Endothelial cell (in vitro differentiated cells): ENCODE results near the gene ITPRIPL2. TPM values are rescaled to one million over a fixed set of nuclear protein-coding genes. Genes with fewer than 3 reads are reported as not detected.

Experiments
- DNase-seq: peaks from one replicate; pipeline ENCODE4 v3.0.0; 2021; ENCODE audit warnings: low spot score
- H3K27ac Mint-ChIP-seq: one replicate; pipeline ENCODE4 v1.8.0; 2021; ENCODE audit warnings: mixed read lengths, inconsistent platforms; ENCODE audit not compliant: unreplicated experiment
- H3K27me3 Mint-ChIP-seq: one replicate; pipeline ENCODE4 v1.8.0; 2021; ENCODE audit warnings: mild to moderate bottlenecking, moderate library complexity, mixed read lengths, inconsistent platforms; ENCODE audit not compliant: unreplicated experiment
- H3K36me3 Mint-ChIP-seq: one replicate; pipeline ENCODE4 v1.8.0; 2021; ENCODE audit warnings: mild to moderate bottlenecking, low read depth, mixed read lengths, inconsistent platforms; ENCODE audit not compliant: unreplicated experiment
- H3K4me1 Mint-ChIP-seq: one replicate; pipeline ENCODE4 v1.8.0; 2021; ENCODE audit warnings: mild to moderate bottlenecking, mixed read lengths, inconsistent platforms; ENCODE audit not compliant: unreplicated experiment
- H3K4me3 Mint-ChIP-seq: one replicate; pipeline ENCODE4 v1.8.0; 2021; ENCODE audit warnings: mild to moderate bottlenecking, mixed read lengths, inconsistent platforms; ENCODE audit not compliant: unreplicated experiment
- H3K9me3 Mint-ChIP-seq: one replicate; pipeline ENCODE4 v1.8.0; 2021; ENCODE audit warnings: mixed read lengths, inconsistent platforms; ENCODE audit not compliant: unreplicated experiment
- CTCF ChIP-seq: fragments of 200-600 bp; sonication (generic); IDR thresholded peaks from one replicate; pipeline ENCODE4 v1.5.0; 2021; ENCODE audit warnings: antibody characterized with exemption; ENCODE audit not compliant: unreplicated experiment
- total RNA-seq: library from RNA; stranded (reverse); fragmentation: NEBNext Ultra II Directional; extraction: Animal tissue kit (Norgen Biotek cat#: 25700); gene quantifications from one replicate; pipeline ENCODE4 v1.2.1, GENCODE V29; 2021; ENCODE audit not compliant: unreplicated experiment

ITPRIPL2 gene
- total RNA-seq, 1 donor from 2014 or later = 65.1 TPM

- Mint-ChIP-seq H3K36me3 (peaks cover 2% of the 10 kb centered on the region), H3K27ac (no peak overlapping the region), H3K27me3 (no peaks in the 10 kb centered on the region), H3K4me1 (no peaks in the 10 kb centered on the region), H3K4me3 (no peak overlapping the region), H3K9me3 (no peaks in the 10 kb centered on the region)
- no peak for DNase-seq
- no peak for TF ChIP-seq CTCF
Observed at GRCh38 chr16:19093631-19094541, 19.9 kb upstream of the ITPRIPL2 start.

- TF ChIP-seq CTCF = no peak
- Mint-ChIP-seq H3K27ac (no peak overlapping the region), H3K27me3 (no peaks in the 10 kb centered on the region), H3K9me3 (no peaks in the 10 kb centered on the region), H3K4me1 (no peaks in the 10 kb centered on the region), H3K4me3 (no peak overlapping the region), H3K36me3 (peaks cover 2% of the 10 kb centered on the region)
- no peak for DNase-seq
Observed at GRCh38 chr16:19094542-19095365, 19.0 kb upstream of the ITPRIPL2 start.

- no peak for TF ChIP-seq CTCF
- peaks cover 2% of the 10 kb centered on the region for H3K36me3 Mint-ChIP-seq
- no peak for DNase-seq
- no peaks in the 10 kb centered on the region for H3K4me1 Mint-ChIP-seq
- H3K27ac Mint-ChIP-seq = no peak overlapping the region
- no peaks in the 10 kb centered on the region for H3K9me3 Mint-ChIP-seq
- no peaks in the 10 kb centered on the region for H3K27me3 Mint-ChIP-seq
- H3K4me3 Mint-ChIP-seq = no peak overlapping the region
Observed at GRCh38 chr16:19095654-19096053, 18.1 kb upstream of the ITPRIPL2 start.

GRCh38 chr16:19098173-19098572, 15.6 kb upstream of the ITPRIPL2 start:
- Mint-ChIP-seq H3K9me3 (no peaks in the 10 kb centered on the region), H3K4me1 (no peaks in the 10 kb centered on the region), H3K36me3 (no peaks in the 10 kb centered on the region), H3K4me3 (no peak overlapping the region), H3K27me3 (no peaks in the 10 kb centered on the region), H3K27ac (no peak overlapping the region)
- no peak for TF ChIP-seq CTCF
- no peak for DNase-seq
